GM18517 (cell line): ENCODE measurements around the gene PRX.

Source experiments
- ATAC-seq: cut with Tn5 transposase; IDR thresholded peaks from one replicate; pipeline ENCODE4 v1.9.1; 2021; ENCODE audit warnings: mild to moderate bottlenecking, moderate library complexity; ENCODE audit not compliant: unreplicated experiment

PRX gene

GRCh38 chr19:40365613-40366401 lies 47.4 kb downstream of the PRX start:
- no peak for ATAC-seq

- ATAC-seq = no peak
Measured at GRCh38 chr19:40365010-40365409, 48.2 kb downstream of the PRX start.

GRCh38 chr19:40363069-40363468 lies 50.1 kb downstream of the PRX start:
- ATAC-seq = no peak

- ATAC-seq = no peak
Measured at GRCh38 chr19:40362160-40362559, 51.0 kb downstream of the PRX start.

GRCh38 chr19:40360708-40361241 lies 52.4 kb downstream of the PRX start:
- no peak for ATAC-seq

- no peak for ATAC-seq
Measured at GRCh38 chr19:40360020-40360707, 53.0 kb downstream of the PRX start.

GRCh38 chr19:40358773-40359172 lies 54.4 kb downstream of the PRX start:
- ATAC-seq = no peak

- ATAC-seq = no peak
Measured at GRCh38 chr19:40357640-40358039, 55.5 kb downstream of the PRX start.

GRCh38 chr19:40356681-40357595 lies 56.2 kb downstream of the PRX start:
- no peak for ATAC-seq

- no peak for ATAC-seq
Measured at GRCh38 chr19:40355975-40356680, 57.0 kb downstream of the PRX start.

GRCh38 chr19:40348961-40349507 lies 64.1 kb downstream of the PRX start:
- no peak for ATAC-seq

GRCh38 chr19:40348125-40348913 lies 64.9 kb downstream of the PRX start, which contains the start of the genes C19orf47 and PLD3:
Gene C19orf47, minus strand, starts transcription at chr19:40348397. Its CDS starts 6,540 bp downstream, at chr19:40341857.
Gene PLD3, plus strand, starts transcription at chr19:40348695. Its CDS starts 17,789 bp downstream, at chr19:40366484.
- ATAC-seq = peak; percentile 89

- ATAC-seq = no peak
Measured at GRCh38 chr19:40344422-40344821, 68.8 kb downstream of the PRX start.
